ENCODE results near the gene TPSB2. TPM values are rescaled to one million over a fixed set of nuclear protein-coding genes. Genes with fewer than 3 reads are reported as not detected.

Gene TPSB2
- total RNA-seq, 1 experiment from 2014 or later, result 0.44 TPM

GRCh38 chr16:1184156-1184868 lies 45.7 kb downstream of the TPSB2 start:
- ChIA-PET CTCF (interaction anchor here (0.5 kb wide), 1 partner anchor 16 kb away, joined by 3 read pairs; no protein-coding TSS in a partner anchor), POLR2A (no interaction called here)
- no peaks in the 10 kb centered on the region for H3K27me3 Mint-ChIP-seq (ENCODE audit: low read depth)
- no peak overlapping the region for H3K27ac Mint-ChIP-seq
- no peaks in the 10 kb centered on the region for H3K9me3 Mint-ChIP-seq
- H3K4me1 Mint-ChIP-seq, result no peaks in the 10 kb centered on the region
- no peak overlapping the region for H3K4me3 Mint-ChIP-seq
- ATAC-seq (no peak), DNase-seq (ENCODE audit: low spot score) (no peak)
- H3K36me3 Mint-ChIP-seq, result no peaks in the 10 kb centered on the region
- no peak for TF ChIP-seq AR (CRISPR knock-in tag; IDR thresholded peaks at IDR 0.05)
- no peak for TF ChIP-seq TP53 (CRISPR knock-in tag; IDR thresholded peaks at IDR 0.05)
- no peak for TF ChIP-seq HMGXB4 (CRISPR knock-in tag; IDR thresholded peaks at IDR 0.05)
- no peak for TF ChIP-seq USF2 (CRISPR knock-in tag; IDR thresholded peaks at IDR 0.05)
- no peak for TF ChIP-seq ZBTB21 (CRISPR knock-in tag; IDR thresholded peaks at IDR 0.05; ENCODE audit: borderline replicate concordance)
- TF ChIP-seq PRRX2 (CRISPR knock-in tag; IDR thresholded peaks at IDR 0.05), result no peak
- TF ChIP-seq EMX1 (CRISPR knock-in tag; IDR thresholded peaks at IDR 0.05), result no peak
- no peak for TF ChIP-seq IRF1 (CRISPR knock-in tag; IDR thresholded peaks at IDR 0.05)

GRCh38 chr16:1182950-1183907 lies 46.8 kb downstream of the TPSB2 start:
- peak; percentile 31; the same call in 1 of the 2 replicates for ATAC-seq
- no peak overlapping the region for H3K4me3 Mint-ChIP-seq
- no peaks in the 10 kb centered on the region for H3K9me3 Mint-ChIP-seq
- DNase-seq (ENCODE audit: low spot score), result peak; percentile 33
- H3K27ac Mint-ChIP-seq, result 0 out of 2 replicates have a peak overlapping the region, but pooled peaks have one; percentile 36
- H3K36me3 Mint-ChIP-seq, result no peaks in the 10 kb centered on the region
- no peaks in the 10 kb centered on the region for H3K27me3 Mint-ChIP-seq (ENCODE audit: low read depth)
- H3K4me1 Mint-ChIP-seq, result no peaks in the 10 kb centered on the region
- ChIA-PET POLR2A (no interaction called here), CTCF (interaction anchor here (0.5 kb wide), 1 partner anchor 17 kb away, joined by 3 read pairs; no protein-coding TSS in a partner anchor)
- TF ChIP-seq CBFB (CRISPR knock-in tag; IDR thresholded peaks at IDR 0.05; ENCODE audit: low read depth), result no peak
- no peak for TF ChIP-seq MXD4 (CRISPR knock-in tag; IDR thresholded peaks at IDR 0.05; ENCODE audit: borderline replicate concordance)
- no peak for TF ChIP-seq OVOL2 (CRISPR knock-in tag; IDR thresholded peaks at IDR 0.05; ENCODE audit: borderline replicate concordance)
- TF ChIP-seq ESRRA (CRISPR knock-in tag; IDR thresholded peaks at IDR 0.05; ENCODE audit: borderline replicate concordance), result no peak
- no peak for TF ChIP-seq FOXP1 (CRISPR knock-in tag; IDR thresholded peaks at IDR 0.05; ENCODE audit: borderline replicate concordance)
- TF ChIP-seq HMGA2 (CRISPR knock-in tag; IDR thresholded peaks at IDR 0.05), result no peak
- TF ChIP-seq ZNF219 (CRISPR knock-in tag; IDR thresholded peaks at IDR 0.05; ENCODE audit: borderline replicate concordance), result no peak
- TF ChIP-seq ZNF416 (CRISPR knock-in tag; IDR thresholded peaks at IDR 0.05), result no peak
- no peak for TF ChIP-seq ZNF138 (CRISPR knock-in tag; conservative IDR thresholded peaks at IDR 0.05)
- TF ChIP-seq TEAD1 (CRISPR knock-in tag; IDR thresholded peaks at IDR 0.05), result no peak
